GM19099 (cell line): ENCODE measurements around the gene SORCS2.

Experiments
- POLR2A ChIP-seq: IDR thresholded peaks from 3 replicates; pipeline ENCODE4 v1.6.1; 2011; ENCODE audit warnings: low read depth; ENCODE audit not compliant: insufficient read length; ENCODE audit errors: extremely low read depth

The SORCS2 gene

GRCh38 chr4:7424553-7425111 is 232.3 kb downstream of the SORCS2 start:
- TF ChIP-seq POLR2A = no peak

DNA sequence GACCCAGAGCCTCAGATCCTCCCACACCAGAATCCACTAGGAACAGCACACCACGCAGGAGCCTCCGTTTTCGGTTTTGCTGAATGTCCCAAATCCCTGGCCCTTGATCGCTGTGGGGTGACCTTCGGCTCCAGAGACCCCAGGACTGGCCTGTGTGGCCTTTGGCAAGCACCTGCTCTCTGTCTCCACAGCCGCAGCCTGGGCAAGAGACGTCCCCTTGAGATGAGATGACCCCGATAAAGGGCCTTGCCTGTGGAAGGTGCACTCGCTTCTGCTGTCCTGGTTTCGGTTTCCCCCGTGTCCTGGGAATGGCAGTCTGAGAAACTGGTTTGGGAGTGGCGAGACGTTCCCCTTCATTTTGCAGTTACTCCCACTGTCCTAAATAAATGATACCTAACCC is 232.8 kb downstream of the SORCS2 start:
- TF ChIP-seq POLR2A = no peak

DNA sequence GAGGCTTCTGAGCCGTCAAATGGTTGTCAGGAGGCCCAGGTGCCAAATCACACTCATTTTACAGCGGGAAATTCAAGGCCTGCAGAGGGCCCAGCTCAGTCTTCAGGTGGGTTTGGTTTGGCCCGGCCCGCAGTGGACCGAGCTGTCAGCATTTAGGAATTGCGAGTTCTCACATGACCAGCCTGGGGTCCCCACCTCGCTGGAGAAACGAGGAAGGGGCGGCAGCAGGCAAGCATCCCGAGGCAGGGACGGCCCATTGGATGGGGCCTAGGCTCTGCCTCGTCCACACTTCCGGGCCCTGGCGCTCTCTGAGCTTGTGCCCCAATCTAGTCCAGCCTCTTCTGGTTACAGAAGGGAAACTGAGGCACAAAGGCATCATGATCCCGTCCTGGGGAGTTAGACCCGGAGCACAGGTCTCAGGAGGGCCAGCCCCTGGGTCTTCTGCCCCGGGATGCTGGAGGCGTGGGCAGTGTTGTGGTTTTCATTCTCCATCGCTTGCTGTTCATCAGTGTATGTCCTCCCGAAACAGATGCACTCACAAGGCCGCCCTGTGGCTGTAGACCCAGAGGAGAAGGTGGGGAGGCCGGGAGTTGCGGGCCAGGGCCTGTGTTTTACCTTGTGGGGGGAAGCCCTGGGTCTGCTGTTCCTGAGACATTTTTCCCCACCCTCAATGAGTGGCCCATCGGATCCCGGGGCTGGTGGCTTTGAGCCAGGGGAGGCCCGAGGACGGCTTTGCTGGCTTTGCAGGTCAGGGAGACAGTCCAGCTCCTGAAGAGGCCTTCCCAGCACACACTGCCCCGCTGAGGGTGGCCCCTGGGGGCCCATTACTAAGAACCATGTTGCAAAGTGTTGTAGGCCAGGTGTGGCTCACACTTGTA is 233.5 kb downstream of the SORCS2 start:
- no peak for TF ChIP-seq POLR2A

DNA sequence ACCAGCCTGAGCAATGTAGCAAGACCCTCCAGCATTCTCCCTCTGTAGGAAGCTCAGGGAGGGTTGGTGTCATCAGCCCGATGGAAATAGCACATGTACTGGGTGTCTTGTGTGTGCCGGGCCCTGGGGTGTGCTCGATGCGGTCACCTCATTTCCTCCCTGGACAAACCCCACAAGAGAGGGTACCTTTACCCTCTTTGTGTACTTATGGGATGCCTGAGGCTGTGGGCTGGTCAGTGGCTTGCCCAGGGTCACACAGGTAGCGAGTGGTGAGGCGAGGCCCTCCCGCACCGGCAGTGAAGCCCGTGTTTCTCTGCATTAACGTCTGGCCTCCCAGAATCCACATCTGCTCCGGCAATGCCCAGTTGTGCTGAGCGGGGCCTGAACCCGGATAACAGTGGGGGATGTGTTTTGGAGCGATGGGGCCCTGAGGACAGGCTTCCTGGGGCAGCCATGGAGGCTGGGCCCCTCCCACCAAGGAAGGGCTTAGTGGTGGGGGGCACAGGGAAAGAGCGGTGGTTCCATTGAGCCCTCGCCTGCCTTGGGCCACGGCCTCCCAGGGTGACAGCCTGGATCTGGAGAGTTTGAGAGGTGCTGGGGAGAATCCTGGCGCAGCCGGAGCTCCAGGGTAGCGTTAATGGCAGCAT is 234.3 kb downstream of the SORCS2 start:
- no peak for TF ChIP-seq POLR2A

DNA sequence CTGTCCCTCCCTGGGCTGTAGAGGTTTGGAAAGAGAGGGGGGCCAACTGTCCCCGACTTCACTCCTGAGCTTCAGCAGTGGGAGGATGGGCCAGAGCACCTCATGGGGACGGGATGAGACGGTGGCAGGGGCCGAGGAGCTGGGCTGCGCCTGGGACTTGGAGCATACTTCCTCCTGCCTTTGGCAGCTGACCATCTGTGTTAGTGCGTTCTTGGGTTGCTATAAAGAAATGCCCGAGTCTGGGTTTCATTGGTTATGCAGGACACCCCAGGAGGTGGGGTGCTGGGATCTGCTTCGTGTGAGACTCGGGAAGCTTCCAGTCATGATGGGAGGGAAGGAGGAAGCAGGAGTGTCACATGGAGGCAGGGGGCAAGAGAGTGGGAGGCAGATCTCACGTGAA is 235.0 kb downstream of the SORCS2 start:
- no peak for TF ChIP-seq POLR2A

DNA sequence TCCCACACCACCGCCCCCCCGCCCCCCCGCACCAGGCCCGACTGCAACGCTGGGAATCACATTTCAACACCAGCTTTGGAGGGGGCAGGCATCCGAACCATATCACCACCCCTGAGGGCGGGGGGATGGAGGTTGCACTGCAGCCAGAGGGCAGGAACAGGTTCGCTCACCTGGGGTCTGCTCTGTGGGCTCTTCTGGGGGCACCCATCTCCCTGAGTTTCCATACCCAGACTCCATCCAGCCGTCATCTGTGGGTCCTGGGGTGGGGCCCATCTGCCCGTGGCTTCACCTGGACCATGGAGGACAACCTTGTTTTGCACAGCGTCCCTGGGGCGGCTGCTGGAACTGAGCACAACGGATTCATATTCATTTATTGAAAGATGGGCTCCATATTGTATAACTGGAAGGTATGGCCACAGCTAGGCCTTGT is 235.5 kb downstream of the SORCS2 start:
- no peak for TF ChIP-seq POLR2A

DNA sequence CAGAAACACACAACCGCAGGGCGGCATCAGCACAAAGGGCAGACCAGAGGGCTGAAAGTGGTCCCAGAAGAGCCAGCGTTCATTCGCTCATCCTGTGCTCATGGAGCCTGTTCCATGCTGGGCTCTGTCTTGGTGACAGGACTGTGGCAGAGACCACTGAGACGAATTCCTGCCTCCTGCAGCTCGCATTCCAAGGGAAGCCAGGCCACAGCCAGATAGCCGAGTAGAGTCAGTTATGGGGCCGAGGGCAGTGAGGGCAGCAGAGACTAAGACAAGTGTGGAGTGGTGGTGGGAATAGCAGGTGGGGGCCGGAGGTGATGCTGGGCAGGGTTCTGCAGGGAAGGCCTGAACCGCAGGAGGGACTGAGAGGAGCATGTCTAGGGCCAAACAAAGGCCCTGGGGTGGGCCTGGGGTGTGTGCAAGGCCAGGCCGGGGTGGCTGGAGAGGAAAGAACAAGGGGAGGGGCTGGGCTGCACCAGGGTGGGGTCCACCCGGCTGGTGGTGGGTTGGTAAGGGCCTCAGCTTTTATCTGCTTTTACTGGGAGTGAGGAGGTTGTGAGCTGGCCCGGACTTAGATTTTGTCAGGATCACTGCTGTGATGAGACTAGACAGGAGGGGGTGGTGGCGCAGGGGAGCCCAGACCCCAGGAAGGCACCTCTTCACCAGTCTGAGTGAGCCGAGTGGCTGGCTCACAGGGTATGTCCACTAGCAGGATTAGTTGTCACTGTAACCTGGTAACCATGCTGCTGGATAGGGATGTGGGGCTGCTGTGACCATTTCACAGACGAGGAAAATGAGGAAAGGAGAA is 236.1 kb downstream of the SORCS2 start:
- TF ChIP-seq POLR2A = no peak

GRCh38 chr4:7429069-7429416 is 236.7 kb downstream of the SORCS2 start:
- no peak for TF ChIP-seq POLR2A

DNA sequence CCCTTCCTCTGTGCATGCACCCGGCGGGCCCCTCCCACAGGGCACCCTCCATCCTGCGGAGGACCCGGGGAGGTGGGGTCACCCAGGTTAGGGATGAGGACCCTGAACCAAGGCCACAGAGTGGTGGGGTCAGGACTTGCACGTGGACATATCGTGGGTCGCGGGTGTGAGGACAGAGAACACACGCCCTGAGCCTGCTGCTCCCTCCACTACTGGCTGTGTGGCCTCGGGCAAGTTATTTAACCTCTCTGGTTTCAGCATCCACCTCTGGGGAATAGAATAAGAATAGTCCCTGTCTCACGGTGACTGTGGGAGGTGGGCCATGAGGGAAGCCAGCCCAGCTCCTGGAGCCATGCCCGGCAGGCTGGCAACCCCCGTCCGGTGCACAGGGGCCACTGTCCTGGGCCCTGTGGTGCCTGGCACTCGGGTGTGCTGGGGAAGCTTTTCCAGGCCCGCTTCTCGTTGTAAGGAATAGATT is 237.3 kb downstream of the SORCS2 start:
- TF ChIP-seq POLR2A = no peak

- no peak for TF ChIP-seq POLR2A
Measured at GRCh38 chr4:7430368-7430964, 238.1 kb downstream of the SORCS2 start.

GRCh38 chr4:7430965-7431695 is 238.8 kb downstream of the SORCS2 start:
- no peak for TF ChIP-seq POLR2A

GRCh38 chr4:7431696-7432530 is 239.6 kb downstream of the SORCS2 start:
- no peak for TF ChIP-seq POLR2A
